ENCODE results near the gene ZNF680. TPM values are rescaled to one million over a fixed set of nuclear protein-coding genes. Genes with fewer than 3 reads are reported as not detected.
"Not testable (repeated sequence)": the region's sequence is repeated elsewhere in the genome, so short reads cannot be mapped to it uniquely, and the experiment has no call there.

Gene ZNF680
- polyA plus RNA-seq, 4 donors: 1.4 to 10.5 (median 2.8) TPM

DNA sequence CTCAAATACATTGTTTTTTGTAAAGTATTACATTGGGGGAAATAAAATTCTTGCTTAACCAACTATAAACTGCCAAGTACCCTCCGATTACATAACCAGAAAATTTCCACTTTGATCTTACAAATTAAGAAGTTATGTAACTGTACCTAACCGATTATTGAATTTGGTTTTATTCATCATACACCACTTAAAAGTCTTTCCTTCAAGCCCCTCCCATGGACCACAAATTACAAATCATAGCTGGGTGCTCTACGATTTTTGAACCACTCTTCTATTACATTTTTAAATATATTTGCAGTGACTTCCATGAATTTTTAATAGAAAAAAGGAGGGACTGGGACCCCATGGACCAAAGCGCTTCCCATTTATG lies 630 bp downstream of the ZNF680 start:
- FAIRE-seq (no peak), DNase-seq (no peak)
- H3K36me3 ChIP-seq (ENCODE audit: control insufficient read depth in 3 of 3, insufficient read depth in 2 of 3, low read depth in 1 of 3, low read length in 3 of 3): peaks cover 0 to 8% (median 0%) of the 10 kb centered on the region in 3 donors
- no peaks in the 10 kb centered on the region for H3K4me1 ChIP-seq (ENCODE audit: control insufficient read depth in 3 of 3, insufficient read depth in 2 of 3, low read depth in 1 of 3, low read length in 2 of 3)
- H3K27ac ChIP-seq (ENCODE audit: low read depth in 1 of 3, low read length in 2 of 3): peak overlapping the region in 2 of 3 donors; percentile 59 to 84
- 12 to 26% (median 26%) methylated on average over 4 of the region's 4 CpGs for WGBS, 3 donors
- no peaks in the 10 kb centered on the region for H3K27me3 ChIP-seq (ENCODE audit: control insufficient read depth in 3 of 3, insufficient read depth in 3 of 3, low read length in 3 of 3)
- H3K9me3 ChIP-seq (ENCODE audit: control insufficient read depth in 2 of 2, insufficient read depth in 1 of 2, low read depth in 1 of 2, low read length in 1 of 2): peaks cover 0 to 2% of the 10 kb centered on the region in 2 donors
- peak overlapping the region; percentile 57 to 87 (median 63) for H3K4me3 ChIP-seq (ENCODE audit: low read depth in 1 of 3, low read length in 3 of 3)

DNA sequence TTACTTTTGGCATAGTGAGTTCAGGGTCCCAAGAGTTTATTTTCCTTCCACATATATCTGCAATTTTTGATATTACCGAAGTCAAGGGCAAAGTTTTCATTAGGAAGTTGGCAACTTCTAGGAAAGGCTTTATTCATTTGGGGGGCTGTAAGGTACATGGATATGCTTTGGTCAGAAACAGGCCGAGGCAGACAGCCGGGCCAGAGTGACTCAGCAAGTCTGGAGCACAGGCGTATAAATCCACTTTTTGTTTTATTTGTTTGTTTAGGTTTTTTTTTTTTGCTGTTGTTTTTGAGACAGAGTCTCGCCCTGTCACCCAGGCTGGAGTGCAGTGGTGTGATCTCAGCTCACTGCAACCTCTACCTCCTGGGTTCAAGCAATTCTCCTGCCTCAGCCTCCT lies 3.7 kb downstream of the ZNF680 start:
- Histone ChIP-seq H3K27me3 (ENCODE audit: control insufficient read depth in 3 of 3, insufficient read depth in 3 of 3, low read length in 3 of 3) (no peaks in the 10 kb centered on the region), H3K4me3 (ENCODE audit: low read depth in 1 of 3, low read length in 3 of 3) (no peak overlapping the region), H3K9me3 (ENCODE audit: control insufficient read depth in 2 of 2, insufficient read depth in 1 of 2, low read depth in 1 of 2, low read length in 1 of 2) (peaks cover 0 to 2% of the 10 kb centered on the region in 2 donors), H3K36me3 (ENCODE audit: control insufficient read depth in 3 of 3, insufficient read depth in 2 of 3, low read depth in 1 of 3, low read length in 3 of 3) (peaks cover 0 to 8% (median 0%) of the 10 kb centered on the region in 3 donors), H3K4me1 (ENCODE audit: control insufficient read depth in 3 of 3, insufficient read depth in 2 of 3, low read depth in 1 of 3, low read length in 2 of 3) (no peaks in the 10 kb centered on the region), H3K27ac (ENCODE audit: low read depth in 1 of 3, low read length in 2 of 3) (no peak overlapping the region)
- WGBS, 3 donors: 72 to 90% (median 83%) methylated on average over 5 of the region's 5 CpGs
- DNase-seq: no peak
- no peak for FAIRE-seq

DNA sequence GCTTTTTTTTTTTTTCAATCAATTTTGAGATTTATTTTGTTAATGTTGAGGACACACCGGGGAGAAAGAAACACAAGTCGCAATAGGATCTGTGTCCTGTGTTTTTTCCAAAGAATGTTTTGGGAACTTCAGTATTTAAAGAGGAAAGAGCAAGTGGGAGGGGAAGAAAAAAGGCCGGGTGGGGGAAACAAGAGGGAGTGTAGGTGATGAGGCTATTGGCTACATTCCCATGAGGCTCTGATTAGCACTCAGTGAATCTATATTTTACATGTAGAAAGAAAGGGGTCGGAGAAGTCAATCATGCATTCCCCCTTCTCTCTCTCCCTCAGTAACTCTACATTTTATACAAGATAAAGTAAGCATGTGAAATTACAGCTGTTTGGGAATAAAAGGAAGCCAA lies 4.1 kb downstream of the ZNF680 start:
- 75 to 87% (median 86%) methylated on average over 4 of the region's 4 CpGs for WGBS, 3 donors
- H3K4me3 ChIP-seq (ENCODE audit: low read depth in 1 of 3, low read length in 3 of 3): no peak overlapping the region
- H3K36me3 ChIP-seq (ENCODE audit: control insufficient read depth in 3 of 3, insufficient read depth in 2 of 3, low read depth in 1 of 3, low read length in 3 of 3): peaks cover 0 to 8% (median 0%) of the 10 kb centered on the region in 3 donors
- no peak overlapping the region for H3K27ac ChIP-seq (ENCODE audit: low read depth in 1 of 3, low read length in 2 of 3)
- H3K4me1 ChIP-seq (ENCODE audit: control insufficient read depth in 3 of 3, insufficient read depth in 2 of 3, low read depth in 1 of 3, low read length in 2 of 3): no peaks in the 10 kb centered on the region
- peaks cover 0 to 2% of the 10 kb centered on the region in 2 donors for H3K9me3 ChIP-seq (ENCODE audit: control insufficient read depth in 2 of 2, insufficient read depth in 1 of 2, low read depth in 1 of 2, low read length in 1 of 2)
- no peaks in the 10 kb centered on the region for H3K27me3 ChIP-seq (ENCODE audit: control insufficient read depth in 3 of 3, insufficient read depth in 3 of 3, low read length in 3 of 3)
- FAIRE-seq (no peak), DNase-seq (no peak)

- FAIRE-seq: no peak
- Histone ChIP-seq H3K36me3 (ENCODE audit: control insufficient read depth in 3 of 3, insufficient read depth in 2 of 3, low read depth in 1 of 3, low read length in 3 of 3) (peaks cover 0 to 8% (median 0%) of the 10 kb centered on the region in 3 donors), H3K27ac (ENCODE audit: low read depth in 1 of 3, low read length in 2 of 3) (peak overlapping the region in 1 of 3 donors; percentile 9), H3K4me1 (ENCODE audit: control insufficient read depth in 3 of 3, insufficient read depth in 2 of 3, low read depth in 1 of 3, low read length in 2 of 3) (no peaks in the 10 kb centered on the region), H3K27me3 (ENCODE audit: control insufficient read depth in 3 of 3, insufficient read depth in 3 of 3, low read length in 3 of 3) (no peaks in the 10 kb centered on the region), H3K4me3 (ENCODE audit: low read depth in 1 of 3, low read length in 3 of 3) (no peak overlapping the region), H3K9me3 (ENCODE audit: control insufficient read depth in 2 of 2, insufficient read depth in 1 of 2, low read depth in 1 of 2, low read length in 1 of 2) (peaks cover 0 to 6% of the 10 kb centered on the region in 2 donors)
- DNase-seq: no peak
- WGBS, 3 donors: 89 to 97% (median 97%) methylated on average over 1 of the region's 1 CpG
Measured at GRCh38 chr7:64558323-64558705, 4.6 kb downstream of the ZNF680 start.

GRCh38 chr7:64557601-64558322 lies 5.1 kb downstream of the ZNF680 start:
- H3K9me3 ChIP-seq (ENCODE audit: control insufficient read depth in 2 of 2, insufficient read depth in 1 of 2, low read depth in 1 of 2, low read length in 1 of 2): peaks cover 0 to 8% of the 10 kb centered on the region in 2 donors
- no peak overlapping the region for H3K27ac ChIP-seq (ENCODE audit: low read depth in 1 of 3, low read length in 2 of 3)
- no peak overlapping the region for H3K4me3 ChIP-seq (ENCODE audit: low read depth in 1 of 3, low read length in 3 of 3)
- H3K36me3 ChIP-seq (ENCODE audit: control insufficient read depth in 3 of 3, insufficient read depth in 2 of 3, low read depth in 1 of 3, low read length in 3 of 3): peaks cover 0 to 8% (median 0%) of the 10 kb centered on the region in 3 donors
- FAIRE-seq: no peak
- DNase-seq: no peak
- H3K27me3 ChIP-seq (ENCODE audit: control insufficient read depth in 3 of 3, insufficient read depth in 3 of 3, low read length in 3 of 3): no peaks in the 10 kb centered on the region
- 87 to 95% (median 90%) methylated on average over 8 of the region's 8 CpGs for WGBS, 3 donors
- no peaks in the 10 kb centered on the region for H3K4me1 ChIP-seq (ENCODE audit: control insufficient read depth in 3 of 3, insufficient read depth in 2 of 3, low read depth in 1 of 3, low read length in 2 of 3)

DNA sequence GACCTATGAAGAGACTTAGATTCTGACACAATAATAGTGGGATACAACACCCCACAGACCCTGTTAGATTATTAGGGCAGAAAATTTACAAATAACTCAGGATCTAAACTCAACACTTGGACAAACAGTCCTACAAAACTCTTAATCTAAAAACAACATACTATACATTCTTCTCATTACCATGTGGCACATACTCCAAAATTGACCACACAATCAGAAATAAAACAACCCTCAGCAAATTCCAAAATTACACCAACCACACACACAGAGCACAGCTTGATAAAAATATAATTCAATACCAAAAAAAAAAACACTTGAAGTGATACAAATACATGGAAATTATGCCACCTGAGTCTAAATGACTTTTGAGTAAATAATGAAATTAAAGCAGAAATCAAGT lies 7.8 kb downstream of the ZNF680 start:
- Histone ChIP-seq H3K4me3 (ENCODE audit: low read depth in 1 of 3, low read length in 3 of 3) (no peak overlapping the region), H3K27ac (ENCODE audit: low read depth in 1 of 3, low read length in 2 of 3) (no peak overlapping the region), H3K4me1 (ENCODE audit: control insufficient read depth in 3 of 3, insufficient read depth in 2 of 3, low read depth in 1 of 3, low read length in 2 of 3) (no peaks in the 10 kb centered on the region), H3K9me3 (ENCODE audit: control insufficient read depth in 2 of 2, insufficient read depth in 1 of 2, low read depth in 1 of 2, low read length in 1 of 2) (peaks cover 0 to 10% of the 10 kb centered on the region in 2 donors), H3K27me3 (ENCODE audit: control insufficient read depth in 3 of 3, insufficient read depth in 3 of 3, low read length in 3 of 3) (no peaks in the 10 kb centered on the region), H3K36me3 (ENCODE audit: control insufficient read depth in 3 of 3, insufficient read depth in 2 of 3, low read depth in 1 of 3, low read length in 3 of 3) (peaks cover 0 to 9% (median 2%) of the 10 kb centered on the region in 3 donors)
- DNase-seq (no peak), FAIRE-seq (no peak)

DNA sequence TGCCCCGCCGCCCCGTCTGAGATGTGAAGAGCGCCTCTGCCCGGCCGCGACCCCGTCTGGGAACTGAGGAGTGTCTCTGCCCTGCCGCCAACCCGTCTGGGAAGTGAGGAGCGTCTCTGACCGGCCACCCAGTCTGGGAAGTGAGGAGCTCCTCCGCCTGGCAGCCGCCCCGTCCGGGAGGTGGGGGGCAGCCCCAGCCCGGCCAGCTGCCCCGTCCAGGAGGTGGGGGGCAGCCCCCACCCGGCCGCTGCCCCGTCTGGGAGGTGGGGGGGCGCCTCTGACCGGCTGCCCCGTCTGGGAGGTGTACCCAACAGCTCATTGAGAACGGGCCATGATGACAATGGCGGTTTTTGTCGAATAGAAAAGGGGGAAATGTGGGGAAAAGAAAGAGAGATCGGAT lies 8.7 kb downstream of the ZNF680 start:
- not testable (repeated sequence) for H3K27me3 ChIP-seq (ENCODE audit: control insufficient read depth in 3 of 3, insufficient read depth in 3 of 3, low read length in 3 of 3); H3K4me1 ChIP-seq (ENCODE audit: control insufficient read depth in 3 of 3, insufficient read depth in 2 of 3, low read depth in 1 of 3, low read length in 2 of 3); H3K27ac ChIP-seq (ENCODE audit: low read depth in 1 of 3, low read length in 2 of 3); H3K36me3 ChIP-seq (ENCODE audit: control insufficient read depth in 3 of 3, insufficient read depth in 2 of 3, low read depth in 1 of 3, low read length in 3 of 3); H3K4me3 ChIP-seq (ENCODE audit: low read depth in 1 of 3, low read length in 3 of 3); DNase-seq; FAIRE-seq
- WGBS, 3 donors: 93 to 94% (median 94%) methylated on average over 20 to 28 of the region's 28 CpGs
- peaks cover 0 to 10% of the 10 kb centered on the region in 2 donors for H3K9me3 ChIP-seq (ENCODE audit: control insufficient read depth in 2 of 2, insufficient read depth in 1 of 2, low read depth in 1 of 2, low read length in 1 of 2)

GRCh38 chr7:64551375-64552142 lies 11.3 kb downstream of the ZNF680 start:
- H3K27me3 ChIP-seq (ENCODE audit: control insufficient read depth in 3 of 3, insufficient read depth in 3 of 3, low read length in 3 of 3): no peaks in the 10 kb centered on the region
- FAIRE-seq: no peak

More at GRCh38 chr7:64551375-64552142, 11.3 kb downstream of the ZNF680 start:
- H3K4me1 ChIP-seq (ENCODE audit: control insufficient read depth in 3 of 3, insufficient read depth in 2 of 3, low read depth in 1 of 3, low read length in 2 of 3): no peaks in the 10 kb centered on the region
- peaks cover 0 to 3% (median 2%) of the 10 kb centered on the region in 3 donors for H3K36me3 ChIP-seq (ENCODE audit: control insufficient read depth in 3 of 3, insufficient read depth in 2 of 3, low read depth in 1 of 3, low read length in 3 of 3)
- H3K27ac ChIP-seq (ENCODE audit: low read depth in 1 of 3, low read length in 2 of 3): no peak overlapping the region
- H3K9me3 ChIP-seq (ENCODE audit: control insufficient read depth in 2 of 2, insufficient read depth in 1 of 2, low read depth in 1 of 2, low read length in 1 of 2): peaks cover 0 to 8% of the 10 kb centered on the region in 2 donors
- no peak overlapping the region for H3K4me3 ChIP-seq (ENCODE audit: low read depth in 1 of 3, low read length in 3 of 3)
- DNase-seq: no peak
- WGBS, 3 donors: 79 to 90% (median 81%) methylated on average over 6 of the region's 6 CpGs

Data from small intestine (tissue), 7 donors.